Measurements from ENCODE around the gene ZNF486.
"Not testable (repeated sequence)": the region's sequence is repeated elsewhere in the genome, so short reads cannot be mapped to it uniquely, and the experiment has no call there.

The ZNF486 gene

DNA sequence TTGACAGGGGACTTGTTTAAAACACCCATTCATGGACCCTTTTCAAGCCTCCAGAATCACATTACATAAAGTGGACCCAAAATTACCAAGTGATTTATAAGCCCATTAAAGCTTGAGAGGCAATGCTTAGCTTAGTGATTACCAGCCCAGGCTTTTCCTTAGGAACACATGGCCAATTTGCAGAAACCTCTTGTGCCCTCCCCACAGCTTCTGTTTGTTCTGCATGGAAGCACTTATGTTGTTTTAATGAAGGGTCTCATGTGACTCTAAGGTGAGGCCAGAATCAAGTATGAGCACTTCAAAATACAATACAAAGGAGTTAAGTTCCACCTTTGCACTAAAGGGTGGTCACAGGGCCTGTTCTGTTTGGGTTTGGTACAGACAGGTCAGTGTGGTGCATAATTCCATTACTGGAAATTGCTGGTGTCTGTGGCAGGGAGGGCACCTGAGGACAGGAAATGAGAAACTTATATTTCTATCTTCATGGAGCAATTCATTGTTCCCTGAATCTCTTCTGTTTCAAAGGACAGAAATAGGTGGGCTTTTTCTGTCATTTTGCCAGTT lies 15.3 kb downstream of the ZNF486 start:
- TF ChIP-seq ZNF274 (IDR thresholded peaks at IDR 0.05; ENCODE audit: low read depth, low read length): no peak
- no peak overlapping the region for H3K4me3 ChIP-seq (ENCODE audit: low read length)

DNA sequence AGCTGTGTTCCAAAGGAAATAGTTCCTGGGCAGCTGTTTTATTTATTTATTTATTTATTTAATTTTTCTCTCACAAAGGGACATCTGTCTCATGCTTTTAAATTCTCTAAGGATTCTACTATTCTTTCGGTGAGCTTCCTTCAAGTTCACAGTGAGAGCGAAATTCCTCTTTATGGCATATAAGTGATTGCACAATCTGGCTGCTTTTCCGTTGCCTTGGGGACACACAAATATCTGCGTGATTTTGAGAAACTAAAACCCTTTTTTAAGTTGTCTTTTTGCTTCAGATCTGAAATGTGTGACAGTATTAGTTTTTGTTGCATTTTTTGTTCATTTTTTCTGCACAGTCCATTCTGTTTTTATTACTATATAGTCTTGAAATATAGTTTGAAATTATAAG lies 19.2 kb downstream of the ZNF486 start:
- no peak for TF ChIP-seq ZNF274 (IDR thresholded peaks at IDR 0.05; ENCODE audit: low read depth, low read length)
- no peak overlapping the region for H3K4me3 ChIP-seq (ENCODE audit: low read length)

DNA sequence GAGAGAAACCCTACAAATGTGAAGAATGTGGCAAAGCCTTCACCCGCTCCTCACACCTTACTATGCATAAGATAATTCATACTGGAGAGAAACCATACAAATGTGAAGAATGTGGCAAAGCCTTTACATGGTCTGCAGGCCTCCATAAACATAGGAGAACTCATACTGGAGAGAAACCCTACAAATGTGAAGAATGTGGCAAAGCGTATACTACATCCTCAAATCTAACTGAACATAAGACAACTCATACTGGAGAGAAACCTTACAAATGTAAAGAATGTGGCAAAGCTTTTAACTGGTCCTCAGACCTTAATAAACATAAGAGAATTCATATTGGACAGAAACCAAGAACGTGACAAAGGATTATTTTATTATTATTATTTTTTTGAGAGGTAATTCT lies 30.7 kb downstream of the ZNF486 start:
- H3K4me3 ChIP-seq (ENCODE audit: low read length): no peak overlapping the region
- peak; percentile 64 for TF ChIP-seq ZNF274 (IDR thresholded peaks at IDR 0.05; ENCODE audit: low read depth, low read length)

DNA sequence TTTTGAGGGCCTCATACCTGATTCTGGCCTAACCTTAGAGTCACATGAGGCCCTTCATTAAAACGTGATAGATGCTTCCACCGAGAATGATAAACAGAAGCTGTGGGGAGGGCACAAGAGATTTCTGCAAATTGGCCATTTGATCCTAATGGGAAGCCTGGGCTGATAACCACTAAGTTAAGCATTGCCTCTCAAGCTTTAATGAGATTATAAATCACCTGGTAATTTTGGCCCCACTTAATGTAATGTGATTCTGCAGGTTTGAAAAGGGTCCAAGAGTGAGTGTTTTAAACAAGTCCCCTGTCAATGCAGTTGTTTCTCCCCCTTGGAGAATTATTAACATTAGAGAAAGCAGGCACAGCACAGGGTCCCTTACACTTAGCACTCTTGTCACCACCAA lies 42.0 kb downstream of the ZNF486 start:
- TF ChIP-seq ZNF274 (IDR thresholded peaks at IDR 0.05; ENCODE audit: low read depth, low read length): no peak
- no peak overlapping the region for H3K4me3 ChIP-seq (ENCODE audit: low read length)

DNA sequence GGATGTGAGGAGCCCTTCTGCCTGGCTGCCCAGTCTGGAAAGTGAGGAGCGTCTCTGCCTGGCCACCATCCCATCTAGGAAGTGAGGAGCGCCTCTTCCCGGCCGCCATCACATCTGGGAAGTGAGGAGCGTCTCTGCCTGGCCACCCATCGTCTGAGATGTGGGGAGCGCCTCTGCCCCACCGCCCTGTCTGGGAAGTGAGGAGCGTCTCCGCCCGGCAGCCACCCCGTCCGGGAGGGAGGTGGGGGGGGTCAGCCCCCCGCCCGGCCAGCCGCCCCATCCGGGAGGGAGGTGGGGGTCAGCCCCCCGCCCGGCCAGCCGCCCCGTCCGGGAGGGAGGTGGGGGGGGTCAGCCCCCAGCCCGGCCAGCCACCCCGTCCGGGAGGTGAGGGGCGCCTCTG lies 47.4 kb downstream of the ZNF486 start:
- not testable (repeated sequence) for H3K4me3 ChIP-seq (ENCODE audit: low read length)

DNA sequence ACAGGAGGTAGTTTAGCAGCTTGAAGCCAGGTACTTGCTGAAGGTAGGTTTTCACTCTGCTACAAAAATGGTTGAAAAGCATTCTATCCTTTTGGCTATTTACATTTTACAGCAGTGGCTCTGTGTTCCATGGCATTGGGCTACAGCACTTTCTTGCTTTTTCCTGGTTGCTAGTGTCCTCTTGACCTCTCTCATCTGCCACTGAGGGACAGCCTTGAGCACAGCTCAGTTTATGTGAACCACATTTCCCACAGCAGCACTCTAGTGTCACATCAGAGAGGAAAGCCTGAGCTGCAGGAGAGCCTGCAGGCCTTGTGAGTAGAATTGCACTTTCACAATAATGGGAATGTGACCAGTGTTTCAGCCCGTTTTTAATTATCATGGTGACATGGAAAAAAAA lies 54.6 kb downstream of the ZNF486 start:
- not testable (repeated sequence) for H3K4me3 ChIP-seq (ENCODE audit: low read length)

DNA sequence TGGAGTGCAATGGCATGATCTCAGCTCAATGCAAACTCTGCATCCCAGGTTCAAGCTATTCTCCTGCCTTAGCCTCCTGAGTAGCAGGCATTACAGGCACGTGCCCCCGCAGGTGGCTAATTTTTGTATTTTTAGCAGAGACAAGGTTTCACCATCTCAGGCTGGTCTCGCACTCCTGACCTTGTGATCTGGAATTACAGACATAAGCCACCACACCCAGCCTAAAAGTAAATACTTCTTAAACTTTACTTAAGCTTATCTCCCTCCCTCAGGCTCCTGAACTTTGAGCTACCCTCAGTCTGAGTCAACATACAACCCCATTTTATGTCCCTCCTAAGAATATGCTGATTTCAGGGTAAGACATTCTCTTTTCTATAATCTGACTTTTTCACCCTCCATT lies 66.1 kb downstream of the ZNF486 start:
- no peak overlapping the region for H3K4me3 ChIP-seq (ENCODE audit: low read length)
- no peak for TF ChIP-seq ZNF274 (IDR thresholded peaks at IDR 0.05; ENCODE audit: low read depth, low read length)

DNA sequence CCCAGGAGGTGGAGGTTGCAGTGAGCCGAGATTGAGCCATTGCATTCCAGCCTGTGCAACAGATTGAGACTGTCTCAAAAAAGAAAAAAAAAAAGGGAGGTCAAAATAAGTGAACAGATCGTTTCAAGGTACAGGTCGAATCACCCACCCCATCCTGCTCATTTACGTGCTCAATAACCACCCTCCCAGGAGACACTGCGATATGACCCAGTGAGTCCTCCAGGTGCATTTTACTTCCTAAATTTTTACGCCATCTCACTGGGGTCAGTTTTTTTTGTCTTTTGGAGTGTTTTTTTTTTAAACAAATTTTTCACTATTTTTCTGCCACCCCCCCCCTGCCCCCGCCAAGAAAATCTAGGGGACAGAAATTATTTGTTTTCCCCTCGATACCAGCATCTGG lies 68.1 kb downstream of the ZNF486 start:
- no peak overlapping the region for H3K4me3 ChIP-seq (ENCODE audit: low read length)
- no peak for TF ChIP-seq ZNF274 (IDR thresholded peaks at IDR 0.05; ENCODE audit: low read depth, low read length)

DNA sequence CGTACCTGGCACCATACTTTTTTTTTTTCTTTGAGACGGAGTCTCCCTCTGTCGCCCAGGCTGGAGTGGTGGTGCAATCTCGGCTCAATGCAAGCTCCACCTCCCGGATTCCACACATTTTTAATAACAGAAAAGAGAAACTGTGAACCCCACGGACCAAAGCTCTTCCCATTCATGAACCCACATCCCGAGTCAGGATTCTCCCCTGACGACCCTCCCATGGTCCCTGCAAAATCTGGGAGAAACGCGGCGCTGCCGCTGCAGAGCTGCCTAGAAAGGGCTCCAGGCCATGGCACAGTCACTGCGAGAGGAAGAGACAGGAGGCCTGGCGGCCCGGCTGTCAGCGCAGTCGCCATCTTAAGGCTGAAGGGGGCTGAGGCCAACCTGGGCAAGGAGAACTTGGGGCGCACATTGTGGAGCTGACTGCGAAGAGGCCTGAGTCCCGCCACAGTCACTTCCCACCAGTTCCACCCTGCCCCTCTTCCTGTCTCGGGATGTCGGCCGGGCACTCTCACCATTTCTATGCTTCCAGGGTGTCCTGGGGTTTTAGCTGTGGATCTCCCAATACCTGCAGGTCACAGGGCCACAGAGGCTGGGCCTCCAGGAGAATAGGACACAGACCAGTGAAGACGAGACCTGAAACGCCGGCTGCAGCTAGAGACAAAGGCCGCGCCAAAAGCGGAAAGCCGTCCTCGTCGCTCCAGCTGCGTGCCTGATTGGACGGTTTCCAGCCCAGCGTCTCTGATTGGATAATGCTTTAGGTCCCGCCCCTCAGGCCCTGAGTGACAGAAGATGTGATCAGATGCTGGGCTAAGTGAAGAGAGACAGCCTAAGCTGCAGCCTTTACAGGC lies 71.0 kb downstream of the ZNF486 start:
- peak overlapping the region; percentile 66; the same call in 1 of the 2 replicates for H3K4me3 ChIP-seq (ENCODE audit: low read length)
- TF ChIP-seq ZNF274 (IDR thresholded peaks at IDR 0.05; ENCODE audit: low read depth, low read length): no peak

DNA sequence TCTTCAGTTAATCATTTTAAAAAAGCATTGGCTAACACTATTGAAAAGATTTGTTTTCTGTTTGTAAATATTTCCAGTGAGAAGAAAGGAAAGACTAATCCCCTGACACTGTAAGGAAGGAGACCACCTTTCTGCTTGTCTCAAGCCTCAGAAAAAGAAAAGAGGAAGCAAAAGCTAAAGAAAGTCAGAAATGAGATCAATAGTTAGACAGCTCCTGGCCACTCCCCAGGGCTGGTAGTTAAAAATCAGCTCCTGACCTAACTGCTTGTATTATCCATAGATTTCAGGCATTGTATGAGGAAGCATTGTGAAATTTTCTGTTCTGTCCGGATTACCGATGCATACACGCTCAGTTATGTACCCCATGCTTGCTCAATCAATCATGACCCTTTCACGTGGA lies 76.6 kb downstream of the ZNF486 start:
- H3K4me3 ChIP-seq (ENCODE audit: low read length): no peak overlapping the region
- TF ChIP-seq ZNF274 (IDR thresholded peaks at IDR 0.05; ENCODE audit: low read depth, low read length): no peak

DNA sequence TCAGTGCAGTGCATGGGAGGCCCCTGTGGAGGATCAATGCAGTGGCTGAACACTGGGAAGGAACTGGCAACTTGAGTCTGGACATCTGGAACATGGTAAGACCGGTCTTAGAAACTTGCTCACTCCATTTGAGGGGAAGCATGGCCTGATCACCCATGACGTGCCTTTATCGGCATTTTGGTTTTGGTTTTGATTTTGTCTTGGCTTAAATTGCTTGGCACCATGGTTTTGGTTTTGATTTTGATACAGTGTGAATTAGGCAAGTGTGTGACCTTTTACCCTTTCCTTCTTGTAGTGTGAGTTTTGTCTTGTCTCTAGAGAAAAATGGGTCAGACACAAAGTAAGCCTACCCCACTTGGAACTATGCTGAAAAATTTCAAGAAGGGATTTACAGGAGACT lies 77.3 kb downstream of the ZNF486 start:
- no peak for TF ChIP-seq ZNF274 (IDR thresholded peaks at IDR 0.05; ENCODE audit: low read depth, low read length)

DNA sequence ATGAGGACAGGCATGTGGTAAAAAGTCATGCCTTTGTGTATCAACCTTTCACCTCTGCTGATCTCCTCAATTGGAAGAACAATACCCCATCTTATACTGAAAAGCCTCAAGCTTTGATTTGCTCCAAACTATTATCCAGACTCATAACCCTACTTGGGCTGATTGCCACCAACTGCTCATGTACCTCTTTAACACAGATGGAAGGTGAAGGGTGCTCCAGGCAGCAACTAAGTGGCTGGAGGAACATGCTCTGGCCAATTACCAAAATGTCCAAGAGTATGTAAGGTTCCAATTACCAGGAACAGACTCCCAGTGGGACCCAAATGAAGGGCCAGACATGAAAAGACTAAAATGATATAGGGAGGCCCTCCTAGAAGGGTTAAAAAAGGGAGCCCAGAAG lies 78.3 kb downstream of the ZNF486 start:
- no peak overlapping the region for H3K4me3 ChIP-seq (ENCODE audit: low read length)
- TF ChIP-seq ZNF274 (IDR thresholded peaks at IDR 0.05; ENCODE audit: low read depth, low read length): no peak

More for the DNA sequence above, 77.3 kb downstream of the ZNF486 start:
- H3K4me3 ChIP-seq (ENCODE audit: low read length): no peak overlapping the region

DNA sequence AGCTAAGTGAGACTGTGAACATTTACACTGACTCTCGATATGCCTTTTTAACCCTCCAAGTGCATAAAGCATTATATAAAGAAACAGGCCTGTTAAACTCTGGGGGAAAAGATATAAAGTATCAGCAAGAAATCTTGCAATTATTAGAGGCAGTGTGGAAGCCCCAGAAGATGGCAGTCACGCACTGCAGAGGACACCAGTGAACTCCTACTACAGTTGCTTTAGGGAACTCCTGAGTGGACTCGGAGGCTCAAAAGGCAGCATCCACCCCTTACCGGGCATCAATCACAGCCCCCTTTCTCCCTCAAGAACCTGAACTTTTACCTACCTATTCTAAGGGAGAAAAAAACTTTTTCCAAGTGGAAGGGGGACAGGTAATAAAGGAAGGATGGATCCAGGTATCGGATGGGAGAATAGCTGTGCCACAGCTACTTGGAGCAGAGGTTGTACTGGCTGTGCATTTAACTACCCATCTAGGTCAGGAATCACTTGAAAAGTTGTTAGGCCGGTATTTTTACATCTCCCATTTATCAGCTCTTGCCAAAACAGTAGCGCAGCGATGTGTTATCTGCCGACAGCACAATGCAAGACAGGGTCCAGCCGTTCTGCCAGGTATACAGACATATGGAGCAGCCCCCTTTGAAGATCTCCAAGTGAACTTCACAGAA lies 80.1 kb downstream of the ZNF486 start:
- TF ChIP-seq ZNF274 (IDR thresholded peaks at IDR 0.05; ENCODE audit: low read depth, low read length): no peak
- no peak overlapping the region for H3K4me3 ChIP-seq (ENCODE audit: low read length)

DNA sequence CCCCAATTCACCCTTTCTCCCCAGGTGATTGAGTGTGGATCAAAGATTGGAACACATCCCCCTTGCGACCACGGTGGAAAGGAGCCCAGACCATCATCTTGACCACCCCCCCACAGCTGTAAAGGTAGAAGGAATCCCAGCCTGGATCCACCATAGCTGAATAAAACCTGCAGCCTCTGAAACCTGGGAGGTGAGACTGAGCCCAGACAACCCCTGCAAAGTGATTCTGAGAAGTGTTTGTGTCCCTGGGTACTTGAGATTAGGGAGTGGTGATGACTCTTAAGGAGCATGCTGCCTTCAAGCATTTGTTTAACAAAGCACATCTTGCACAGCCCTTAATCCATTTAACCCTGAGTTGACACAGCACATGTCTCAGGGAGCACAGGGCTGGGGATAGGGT lies 81.2 kb downstream of the ZNF486 start:
- not testable (repeated sequence) for H3K4me3 ChIP-seq (ENCODE audit: low read length)

Measured in GM08714 (cell line).